Mesothelial cell of epicardium (in vitro differentiated cells): ENCODE measurements around the gene BCAR1. TPM values are rescaled to one million over a fixed set of nuclear protein-coding genes. Genes with fewer than 3 reads are reported as not detected.

Experiments used
- DNase-seq, 2 experiments: peaks; one replicate each; pipeline ENCODE4 v3.0.0; 2021; ENCODE audit warnings: low spot score in 2 of 2; ENCODE audit not compliant: unreplicated experiment in 2 of 2
- H3K27ac Mint-ChIP-seq: 2 replicates; pipeline ENCODE4 v1.8.0; 2021; ENCODE audit warnings: mixed read lengths
- H3K27me3 Mint-ChIP-seq: 2 replicates; pipeline ENCODE4 v1.8.0; 2021; ENCODE audit warnings: low read depth, mixed read lengths
- H3K36me3 Mint-ChIP-seq: 2 replicates; pipeline ENCODE4 v1.8.0; 2021; ENCODE audit warnings: mixed read lengths
- H3K4me1 Mint-ChIP-seq: 2 replicates; pipeline ENCODE4 v1.8.0; 2021; ENCODE audit warnings: mixed read lengths
- H3K4me3 Mint-ChIP-seq: 2 replicates; pipeline ENCODE4 v1.8.0; 2021; ENCODE audit warnings: mild to moderate bottlenecking, moderate library complexity, mixed read lengths
- H3K9me3 Mint-ChIP-seq: 2 replicates; pipeline ENCODE4 v1.8.0; 2021; ENCODE audit warnings: mixed read lengths
- total RNA-seq: library from RNA; stranded (reverse); gene quantifications from 3 replicates; pipeline ENCODE4 v1.2.1, GENCODE V29; 2021
- TF ChIP-seq, protein P1 (sequence below): fragments of 200-600 bp; sonication (generic); IDR thresholded peaks from one replicate; pipeline ENCODE4 v1.5.0; 2021; ENCODE audit warnings: antibody characterized with exemption; ENCODE audit not compliant: unreplicated experiment

The BCAR1 gene
- total RNA-seq, 1 donor from 2014 or later = 95.9 TPM

DNA sequence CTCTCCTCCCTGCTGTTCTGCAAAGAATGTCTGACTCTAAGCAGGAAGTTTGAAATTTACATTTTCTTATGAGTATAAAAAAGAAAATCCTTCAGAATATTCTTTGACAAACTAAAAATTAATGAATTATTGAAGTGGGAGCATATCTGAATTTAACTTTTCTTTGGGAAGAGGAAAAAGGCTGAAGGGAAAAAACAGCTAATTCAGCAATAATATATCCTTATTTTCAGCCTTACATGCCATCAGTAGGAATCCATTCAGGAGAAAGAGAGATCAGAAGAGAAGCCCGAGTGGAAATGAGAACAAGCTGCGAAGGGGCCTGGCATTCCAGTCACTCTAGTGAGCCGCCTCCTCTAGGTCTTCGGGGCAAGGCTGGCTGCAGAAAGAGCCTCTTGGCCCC, 41.7 kb upstream of the BCAR1 start:
- Mint-ChIP-seq H3K36me3 (peaks cover 26% of the 10 kb centered on the region), H3K4me3 (no peak overlapping the region), H3K4me1 (peaks cover 12% of the 10 kb centered on the region), H3K9me3 (no peaks in the 10 kb centered on the region), H3K27me3 (no peaks in the 10 kb centered on the region), H3K27ac (no peak overlapping the region)
- TF ChIP-seq, protein P1, sequence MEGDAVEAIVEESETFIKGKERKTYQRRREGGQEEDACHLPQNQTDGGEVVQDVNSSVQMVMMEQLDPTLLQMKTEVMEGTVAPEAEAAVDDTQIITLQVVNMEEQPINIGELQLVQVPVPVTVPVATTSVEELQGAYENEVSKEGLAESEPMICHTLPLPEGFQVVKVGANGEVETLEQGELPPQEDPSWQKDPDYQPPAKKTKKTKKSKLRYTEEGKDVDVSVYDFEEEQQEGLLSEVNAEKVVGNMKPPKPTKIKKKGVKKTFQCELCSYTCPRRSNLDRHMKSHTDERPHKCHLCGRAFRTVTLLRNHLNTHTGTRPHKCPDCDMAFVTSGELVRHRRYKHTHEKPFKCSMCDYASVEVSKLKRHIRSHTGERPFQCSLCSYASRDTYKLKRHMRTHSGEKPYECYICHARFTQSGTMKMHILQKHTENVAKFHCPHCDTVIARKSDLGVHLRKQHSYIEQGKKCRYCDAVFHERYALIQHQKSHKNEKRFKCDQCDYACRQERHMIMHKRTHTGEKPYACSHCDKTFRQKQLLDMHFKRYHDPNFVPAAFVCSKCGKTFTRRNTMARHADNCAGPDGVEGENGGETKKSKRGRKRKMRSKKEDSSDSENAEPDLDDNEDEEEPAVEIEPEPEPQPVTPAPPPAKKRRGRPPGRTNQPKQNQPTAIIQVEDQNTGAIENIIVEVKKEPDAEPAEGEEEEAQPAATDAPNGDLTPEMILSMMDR = no peak
- DNase-seq = no peak

DNA sequence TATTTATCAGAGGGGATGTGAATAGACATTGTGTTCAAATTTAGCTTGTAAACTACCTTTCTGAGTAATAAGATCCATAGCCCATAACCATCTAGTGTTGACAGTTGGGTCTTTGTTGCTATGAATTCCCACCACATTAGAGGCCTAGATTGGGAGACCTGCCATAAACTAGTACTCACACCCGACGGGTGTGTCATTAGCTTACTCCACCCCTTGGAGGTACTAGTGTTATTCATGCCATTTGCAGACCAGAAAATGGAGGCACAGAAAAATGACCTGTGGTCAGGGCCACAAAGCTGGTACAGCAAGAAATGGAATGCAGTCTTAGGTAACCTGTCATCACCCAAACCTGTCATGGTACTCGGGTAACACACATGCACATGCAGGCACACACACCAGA, 41.3 kb upstream of the BCAR1 start:
- Mint-ChIP-seq H3K27me3 (no peaks in the 10 kb centered on the region), H3K27ac (no peak overlapping the region), H3K4me3 (no peak overlapping the region), H3K36me3 (peaks cover 22% of the 10 kb centered on the region), H3K4me1 (peaks cover 12% of the 10 kb centered on the region), H3K9me3 (no peaks in the 10 kb centered on the region)
- TF ChIP-seq, protein P1 = no peak
- DNase-seq = no peak

DNA sequence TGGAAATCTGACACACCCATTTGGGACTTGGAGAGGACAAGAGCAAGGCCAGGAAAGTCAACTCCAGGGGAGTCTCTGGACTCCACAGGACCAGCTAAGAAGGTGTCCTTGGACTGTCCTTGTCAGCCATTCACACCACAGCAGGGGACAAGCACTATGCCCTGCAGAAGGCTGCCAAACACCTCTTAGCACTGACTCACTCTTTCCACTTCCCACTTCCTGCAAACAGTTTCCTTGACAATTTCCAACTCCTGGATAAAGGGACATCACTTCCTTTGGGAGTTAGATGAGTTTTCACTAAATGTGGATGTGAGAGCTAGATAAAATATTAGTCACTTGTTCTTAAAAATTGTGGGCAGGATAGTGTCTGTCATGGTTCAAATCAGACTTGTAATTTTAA, 37.8 kb upstream of the BCAR1 start:
- no peak overlapping the region for H3K4me3 Mint-ChIP-seq
- no peak overlapping the region for H3K27ac Mint-ChIP-seq
- H3K27me3 Mint-ChIP-seq = no peaks in the 10 kb centered on the region
- no peak for DNase-seq
- TF ChIP-seq, protein P1 = no peak
- peaks cover 5% of the 10 kb centered on the region for H3K9me3 Mint-ChIP-seq
- H3K36me3 Mint-ChIP-seq = peaks cover 28% of the 10 kb centered on the region
- H3K4me1 Mint-ChIP-seq = peaks cover 10% of the 10 kb centered on the region

DNA sequence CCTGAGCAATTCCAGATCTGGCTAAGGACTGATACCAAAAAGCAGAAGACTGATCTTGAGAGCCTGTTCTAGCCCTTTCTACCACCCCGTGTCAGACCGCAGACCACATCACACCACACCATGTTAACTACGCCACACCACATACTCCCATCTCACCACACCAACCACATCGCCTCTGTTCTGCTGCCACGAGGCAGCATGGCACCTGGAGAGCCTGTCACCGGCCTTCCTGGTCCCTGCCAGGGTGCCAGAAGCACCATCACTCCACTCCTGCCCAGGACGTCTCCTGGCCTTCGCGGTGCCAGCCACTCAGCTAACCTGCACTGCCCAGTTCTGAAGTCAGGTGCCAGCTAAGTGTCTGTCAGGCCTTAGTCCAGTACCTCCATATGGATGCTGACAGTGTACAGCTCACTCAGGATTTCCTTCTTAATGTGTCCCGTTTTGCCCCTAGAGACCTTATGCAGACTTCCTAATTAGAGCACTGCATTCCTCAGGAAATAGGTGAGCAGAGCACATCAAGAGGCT, 37.2 kb upstream of the BCAR1 start:
- Mint-ChIP-seq H3K36me3 (peaks cover 28% of the 10 kb centered on the region), H3K27me3 (no peaks in the 10 kb centered on the region), H3K27ac (no peak overlapping the region), H3K9me3 (peaks cover 5% of the 10 kb centered on the region), H3K4me1 (peaks cover 5% of the 10 kb centered on the region), H3K4me3 (no peak overlapping the region)
- no peak for DNase-seq
- TF ChIP-seq, protein P1 = no peak

DNA sequence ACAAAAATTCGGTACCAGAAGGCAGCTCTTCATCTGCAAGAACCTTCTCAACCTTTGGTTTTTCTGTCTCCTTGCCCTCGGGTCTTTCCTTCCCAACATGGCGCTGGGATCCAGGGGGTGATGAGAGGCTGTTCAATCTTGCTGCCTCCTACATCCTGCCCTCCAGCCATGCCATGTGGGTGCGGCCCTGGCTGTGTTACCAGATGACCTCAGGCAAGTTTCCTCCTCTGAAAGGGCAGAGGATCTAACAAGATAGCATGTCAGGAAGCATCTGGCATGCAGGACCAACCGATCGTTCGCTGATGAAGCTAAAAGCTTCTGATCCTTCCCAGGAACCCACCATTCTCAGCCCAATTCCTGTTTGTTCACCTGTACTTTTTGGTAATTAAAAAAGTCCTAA, 36.8 kb upstream of the BCAR1 start:
- Mint-ChIP-seq H3K4me3 (no peak overlapping the region), H3K9me3 (peaks cover 5% of the 10 kb centered on the region), H3K27ac (no peak overlapping the region), H3K4me1 (peaks cover 5% of the 10 kb centered on the region), H3K36me3 (peaks cover 28% of the 10 kb centered on the region), H3K27me3 (no peaks in the 10 kb centered on the region)
- DNase-seq = no peak
- TF ChIP-seq, protein P1 = no peak

DNA sequence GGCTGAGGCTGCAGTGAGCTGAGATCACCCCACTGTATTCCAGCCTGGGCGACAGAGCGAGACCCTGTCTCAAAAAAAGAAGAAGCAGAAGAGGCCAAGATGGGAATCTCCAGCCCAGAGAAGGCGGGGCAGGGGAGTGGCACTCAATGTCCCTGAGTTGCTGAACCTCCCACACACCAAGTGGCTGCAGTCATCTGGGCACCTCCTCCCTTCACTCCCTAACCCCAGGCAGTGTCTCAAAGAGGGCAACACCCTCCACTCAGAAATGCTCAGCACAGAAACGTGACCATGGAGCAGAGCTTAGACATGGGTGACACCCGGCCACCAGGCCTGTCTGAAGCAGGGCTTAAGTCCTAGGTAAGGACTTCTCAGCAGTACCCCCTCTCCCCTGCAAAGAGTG, 36.3 kb upstream of the BCAR1 start:
- DNase-seq = no peak
- H3K27me3 Mint-ChIP-seq = no peaks in the 10 kb centered on the region
- peaks cover 5% of the 10 kb centered on the region for H3K9me3 Mint-ChIP-seq
- peaks cover 5% of the 10 kb centered on the region for H3K4me1 Mint-ChIP-seq
- H3K36me3 Mint-ChIP-seq = peaks cover 28% of the 10 kb centered on the region
- TF ChIP-seq, protein P1 = no peak
- no peak overlapping the region for H3K4me3 Mint-ChIP-seq
- H3K27ac Mint-ChIP-seq = no peak overlapping the region
